Activated naive CD4-positive, alpha-beta T cell treated with anti-CD3 and anti-CD28 coated beads for 36 hours (primary cell): ENCODE data around the gene TSSK3. TPM values are rescaled to one million over a fixed set of nuclear protein-coding genes. Genes with fewer than 3 reads are reported as not detected.

ENCODE experiments used
- CTCF ChIA-PET: fragments of 350-600 bp; sonication (Branson Sonifier 250); formaldehyde crosslinking; loops from one replicate; lab custom pipeline; 2021; ENCODE audit warnings: antibody characterized with exemption; lab: Charles Lee
- DNase-seq: peaks from one replicate; pipeline ENCODE4 v3.0.0-alpha.2; 2020
- H3K27ac Mint-ChIP-seq: one replicate; pipeline ENCODE4 v1.8.0; 2021; ENCODE audit warnings: mild to moderate bottlenecking, mixed read lengths
- H3K27me3 Mint-ChIP-seq: one replicate; pipeline ENCODE4 v1.8.0; 2021; ENCODE audit warnings: low read depth, mixed read lengths
- H3K36me3 Mint-ChIP-seq: one replicate; pipeline ENCODE4 v1.8.0; 2021; ENCODE audit warnings: low read depth, mixed read lengths
- H3K4me1 Mint-ChIP-seq: one replicate; pipeline ENCODE4 v1.8.0; 2021; ENCODE audit warnings: low read depth, mixed read lengths
- H3K4me3 Mint-ChIP-seq: one replicate; pipeline ENCODE4 v1.8.0; 2021; ENCODE audit warnings: mild to moderate bottlenecking, moderate library complexity, mixed read lengths
- H3K9me3 Mint-ChIP-seq: one replicate; pipeline ENCODE4 v1.8.0; 2021; ENCODE audit warnings: mixed read lengths
- intact Hi-C: fragments of 100-400 bp; cut with micrococcal nuclease; formaldehyde crosslinking; loops from one replicate; pipeline ENCODE4 v1.15.1; 2023
- total RNA-seq, 2 experiments: library from RNA; stranded (reverse); gene quantifications; one replicate each; pipeline ENCODE4 v1.2.3, GENCODE V29; 2021

The TSSK3 gene
- total RNA-seq, 2 experiments from 2014 or later: 0.84 to 1.9 TPM

DNA sequence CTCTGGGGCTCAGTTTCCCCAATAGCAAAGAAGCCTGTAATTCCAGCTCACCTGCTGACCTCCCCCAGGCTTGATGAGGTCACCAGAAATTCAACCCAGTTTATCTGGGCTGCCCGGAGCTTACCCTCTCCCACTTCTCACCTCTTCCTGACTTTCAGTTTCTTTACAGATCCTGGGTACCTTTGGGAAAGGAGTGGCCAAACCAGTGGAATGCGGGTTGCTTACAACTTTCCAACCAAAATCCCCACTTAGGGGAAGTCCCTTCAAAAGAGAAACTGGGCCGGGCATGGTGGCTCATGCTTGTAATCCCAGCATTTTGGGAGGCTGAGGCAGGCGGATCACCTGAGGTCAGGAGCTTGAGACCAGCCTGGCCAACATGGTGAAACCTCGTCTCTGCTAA is 20.4 kb upstream of the TSSK3 start:
- CTCF ChIA-PET: interaction anchor here (1.1 to 1.8 kb wide), 2 partner anchors 94 to 126 kb away, joined by 4 to 5 read pairs; no protein-coding TSS in a partner anchor
- Mint-ChIP-seq H3K4me3 (no peak overlapping the region), H3K9me3 (no peaks in the 10 kb centered on the region), H3K36me3 (no peaks in the 10 kb centered on the region), H3K4me1 (peaks cover 49% of the 10 kb centered on the region), H3K27me3 (no peaks in the 10 kb centered on the region), H3K27ac (no peak overlapping the region)
- DNase-seq: no peak
- intact Hi-C loops: no loop called here

DNA sequence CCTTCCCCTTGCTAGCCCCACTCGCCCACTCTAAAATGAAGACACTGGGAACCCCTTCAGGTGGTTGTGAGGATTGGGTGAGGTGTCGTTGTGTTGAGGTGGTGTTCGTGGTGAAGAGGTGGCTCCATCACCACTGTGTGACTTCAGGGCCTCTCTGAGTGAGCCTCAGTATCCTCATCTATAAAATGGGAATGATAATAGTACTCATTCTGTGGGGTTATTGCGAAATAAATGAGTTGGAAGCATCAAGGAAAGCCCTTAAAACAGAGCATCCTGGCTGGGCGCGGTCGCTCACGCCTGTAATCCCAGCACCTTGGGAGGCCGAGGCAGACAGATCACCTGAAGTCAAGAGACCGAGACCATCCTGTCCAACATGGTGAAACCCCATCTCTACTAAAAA is 19.6 kb upstream of the TSSK3 start:
- Mint-ChIP-seq H3K27ac (no peak overlapping the region), H3K27me3 (no peaks in the 10 kb centered on the region), H3K36me3 (no peaks in the 10 kb centered on the region), H3K4me1 (peaks cover 42% of the 10 kb centered on the region), H3K4me3 (no peak overlapping the region), H3K9me3 (no peaks in the 10 kb centered on the region)
- CTCF ChIA-PET: interaction anchor here (1.0 to 1.8 kb wide), 2 partner anchors 12 to 127 kb away, joined by 3 to 5 read pairs; no protein-coding TSS in a partner anchor
- intact Hi-C loops: no loop called here
- DNase-seq: no peak

DNA sequence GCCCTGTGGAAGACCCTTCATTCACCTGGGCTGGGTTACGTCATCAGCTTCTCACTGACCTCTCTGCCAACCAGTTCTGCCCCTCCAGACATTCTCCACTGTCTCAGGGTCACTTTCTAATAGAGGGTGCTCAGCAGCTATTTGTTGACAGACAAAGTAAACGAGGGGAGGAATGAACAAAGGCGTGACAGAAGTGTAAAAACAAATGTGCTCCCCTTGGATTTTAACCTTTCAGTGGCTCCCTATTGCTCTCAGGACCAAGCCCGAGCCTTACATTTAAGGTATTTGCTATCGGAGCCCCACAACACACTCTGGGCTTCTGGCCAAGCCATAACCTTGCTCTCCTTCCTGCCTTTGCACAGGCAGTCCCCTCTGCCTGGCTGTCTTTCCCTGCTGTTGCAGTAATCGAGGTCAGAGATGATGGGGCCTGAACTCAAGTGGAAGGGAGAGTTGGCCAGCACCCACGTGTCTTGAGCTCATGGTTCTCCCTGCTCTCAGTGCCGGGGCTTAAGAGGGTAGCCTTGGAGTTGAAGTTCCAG is 17.0 kb upstream of the TSSK3 start:
- CTCF ChIA-PET: interaction anchor here (0.6 to 2.1 kb wide), 5 partner anchors 9 to 90 kb away, joined by 3 to 6 read pairs (median 3); partner anchors contain the start of gene MARCKSL1
- no peak overlapping the region for H3K4me3 Mint-ChIP-seq
- no peaks in the 10 kb centered on the region for H3K36me3 Mint-ChIP-seq
- peaks cover under 1% of the 10 kb centered on the region for H3K9me3 Mint-ChIP-seq
- peak; percentile 19 for DNase-seq
- H3K27ac Mint-ChIP-seq: no peak overlapping the region
- intact Hi-C loops: no loop called here
- H3K4me1 Mint-ChIP-seq: peaks cover 37% of the 10 kb centered on the region
- no peaks in the 10 kb centered on the region for H3K27me3 Mint-ChIP-seq

DNA sequence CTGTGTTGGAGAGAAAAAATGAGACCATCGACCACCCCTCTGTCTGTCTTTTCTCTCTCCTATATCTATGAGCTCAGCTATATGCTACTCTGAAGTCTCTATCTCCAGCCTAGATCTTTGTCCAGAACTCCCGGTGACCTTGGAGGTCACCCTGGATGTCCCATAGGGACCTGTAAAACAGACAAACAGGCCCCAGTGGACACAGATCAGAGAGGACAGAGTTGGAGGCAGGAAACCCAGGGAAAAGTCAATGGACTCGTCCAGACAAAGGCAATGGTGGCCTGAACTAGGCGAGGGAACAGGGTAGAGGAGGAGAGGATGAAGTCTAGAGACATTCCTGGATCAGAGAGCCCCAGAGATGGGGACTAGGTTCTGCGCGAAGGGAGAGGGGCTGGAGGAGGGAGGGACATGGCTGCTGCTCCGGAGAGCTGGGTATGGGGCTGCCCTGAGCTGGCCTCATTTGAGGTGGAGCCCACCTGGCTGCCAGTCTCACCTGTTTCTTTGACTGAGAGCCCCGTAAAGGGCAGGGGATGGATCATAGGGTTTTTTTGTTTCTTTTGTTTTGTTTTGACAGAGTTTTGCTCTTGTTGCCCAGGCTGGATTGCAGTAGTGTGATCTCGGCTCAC is 15.7 kb upstream of the TSSK3 start:
- intact Hi-C loops: no loop called here
- H3K9me3 Mint-ChIP-seq: peaks cover 2% of the 10 kb centered on the region
- H3K36me3 Mint-ChIP-seq: no peaks in the 10 kb centered on the region
- no peak overlapping the region for H3K4me3 Mint-ChIP-seq
- no peak for DNase-seq
- CTCF ChIA-PET: interaction anchor here (0.7 kb wide), 1 partner anchor 209 kb away, joined by 4 read pairs; no protein-coding TSS in a partner anchor
- H3K27ac Mint-ChIP-seq: no peak overlapping the region
- no peaks in the 10 kb centered on the region for H3K27me3 Mint-ChIP-seq
- H3K4me1 Mint-ChIP-seq: peaks cover 43% of the 10 kb centered on the region

DNA sequence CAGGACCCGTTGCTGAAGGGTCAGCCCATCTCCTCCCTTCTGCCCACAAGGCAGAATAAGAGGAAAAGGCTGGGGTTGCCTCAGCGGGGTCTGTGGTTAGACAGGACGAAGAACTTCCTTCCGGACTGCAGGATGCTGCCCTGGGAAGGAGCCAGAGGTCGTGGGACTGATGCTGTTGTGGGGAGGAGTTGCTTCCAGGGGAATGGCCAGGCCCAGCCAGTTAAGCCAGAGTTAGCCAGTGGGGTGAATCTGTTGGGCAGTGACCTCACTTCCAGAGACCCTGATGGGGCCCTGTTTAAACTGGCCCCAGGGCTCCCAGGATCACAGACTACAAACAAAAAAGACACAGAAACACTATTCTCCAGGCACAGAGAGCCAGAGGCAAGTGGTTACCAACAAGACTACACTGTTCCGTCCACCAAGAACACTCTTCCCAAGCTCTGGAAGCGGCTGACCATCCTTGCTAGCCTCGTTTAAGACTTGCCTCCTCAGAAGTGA is 13.1 kb upstream of the TSSK3 start:
- Mint-ChIP-seq H3K27ac (no peak overlapping the region), H3K9me3 (peaks cover 2% of the 10 kb centered on the region), H3K36me3 (no peaks in the 10 kb centered on the region), H3K4me1 (peaks cover 49% of the 10 kb centered on the region), H3K27me3 (no peaks in the 10 kb centered on the region), H3K4me3 (no peak overlapping the region)
- CTCF ChIA-PET: interaction anchor here (1.7 kb wide), 1 partner anchor 18 kb away, joined by 3 read pairs; no protein-coding TSS in a partner anchor
- intact Hi-C loops: no loop called here
- DNase-seq: no peak

DNA sequence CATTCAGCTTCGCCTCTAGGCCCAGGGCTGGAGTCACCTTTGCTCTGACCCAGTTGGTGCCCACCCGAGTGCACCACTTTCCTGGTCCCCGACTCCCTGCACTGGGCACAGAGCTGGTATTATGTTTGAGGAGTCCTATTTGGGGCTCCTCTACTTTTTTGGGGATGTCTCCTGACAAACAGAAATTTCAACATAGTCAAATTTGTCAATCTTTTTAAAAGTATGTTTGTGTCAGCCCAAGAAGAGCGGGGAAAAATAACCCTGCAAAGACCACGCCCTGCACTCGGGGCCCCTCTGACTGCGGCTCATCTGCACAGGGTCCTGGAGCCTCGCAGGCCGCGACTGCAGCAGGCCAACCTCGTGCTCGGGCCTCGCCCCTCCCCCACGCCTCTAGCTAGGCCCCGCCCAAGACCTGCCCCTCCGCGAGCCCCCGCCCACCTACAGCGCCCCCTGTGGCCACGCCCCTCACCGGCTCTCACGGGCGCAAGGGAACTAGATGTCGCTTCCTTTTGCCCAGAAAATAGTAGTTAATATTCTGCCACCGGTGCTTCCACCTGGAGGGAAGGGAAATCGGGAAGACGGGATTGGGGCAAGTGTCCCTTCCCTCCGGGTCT is 11.4 kb upstream of the TSSK3 start:
- Mint-ChIP-seq H3K27me3 (no peaks in the 10 kb centered on the region), H3K9me3 (peaks cover 2% of the 10 kb centered on the region), H3K4me1 (peaks cover 38% of the 10 kb centered on the region), H3K36me3 (no peaks in the 10 kb centered on the region), H3K4me3 (peak overlapping the region; percentile 83), H3K27ac (peak overlapping the region; percentile 76)
- CTCF ChIA-PET: interaction anchor here (1.7 kb wide), 2 partner anchors 15 to 20 kb away, joined by 3 to 5 read pairs; partner anchors contain the start of gene MARCKSL1
- no peak for DNase-seq
- intact Hi-C loops: loop anchor here (1.0 to 5.0 kb wide), 4 partner anchors 12 to 278 kb away; partner anchors contain the start of genes BSDC1, EIF3I, TMEM234 and TMEM39B

DNA sequence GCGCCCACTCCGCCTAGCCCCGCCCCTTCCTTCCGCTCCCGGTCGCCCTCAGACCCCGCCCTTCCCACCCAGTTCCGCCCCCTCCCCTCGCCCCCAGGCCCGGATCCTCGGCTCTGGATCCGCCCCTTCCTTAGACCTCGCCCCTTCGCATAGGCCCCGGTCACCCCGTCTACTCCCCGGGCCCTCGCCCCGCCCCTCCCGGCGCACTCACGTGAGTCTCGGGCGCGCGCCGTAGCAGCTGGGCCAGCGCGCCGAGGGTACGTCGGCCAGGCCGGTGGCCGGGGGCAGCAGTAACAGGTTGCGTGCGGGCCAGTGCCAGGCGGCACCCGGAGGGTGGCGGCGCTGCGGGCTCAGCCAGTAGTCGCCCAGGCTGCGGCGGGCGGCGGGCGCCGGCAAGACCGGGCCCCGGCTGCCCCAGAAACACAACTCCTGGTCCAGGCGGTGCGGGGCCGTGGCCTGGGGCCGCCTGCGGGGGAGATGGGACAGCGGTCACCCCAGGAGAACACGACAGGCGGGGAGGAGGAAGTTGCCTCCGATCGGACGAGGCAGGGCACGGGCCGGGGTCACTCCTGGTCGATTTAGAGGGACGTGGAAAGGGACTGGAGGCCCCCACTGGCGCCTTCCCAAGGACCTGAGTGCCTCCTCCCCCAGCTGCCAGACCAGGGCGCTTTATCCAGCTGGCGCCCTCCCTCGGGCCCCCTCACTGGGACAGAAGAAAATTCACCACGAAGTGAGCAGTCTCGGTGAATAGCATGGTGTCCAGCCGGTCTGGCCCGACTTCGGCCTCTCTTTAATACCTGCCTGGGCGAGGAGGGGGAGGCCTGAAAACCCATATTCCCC is 10.7 kb upstream of the TSSK3 start:
- Mint-ChIP-seq H3K9me3 (peaks cover 2% of the 10 kb centered on the region), H3K4me3 (peak overlapping the region; percentile 83), H3K27me3 (no peaks in the 10 kb centered on the region), H3K36me3 (no peaks in the 10 kb centered on the region), H3K4me1 (peaks cover 31% of the 10 kb centered on the region), H3K27ac (peak overlapping the region; percentile 76)
- peak; percentile 95 for DNase-seq
- CTCF ChIA-PET: interaction anchor here (0.7 to 1.7 kb wide), 3 partner anchors 14 to 103 kb away, joined by 3 to 5 read pairs (median 4); partner anchors contain the start of gene MARCKSL1
- intact Hi-C loops: loop anchor here (1.0 to 5.0 kb wide), 4 partner anchors 12 to 279 kb away; partner anchors contain the start of genes BSDC1, EIF3I, TMEM234 and TMEM39B

DNA sequence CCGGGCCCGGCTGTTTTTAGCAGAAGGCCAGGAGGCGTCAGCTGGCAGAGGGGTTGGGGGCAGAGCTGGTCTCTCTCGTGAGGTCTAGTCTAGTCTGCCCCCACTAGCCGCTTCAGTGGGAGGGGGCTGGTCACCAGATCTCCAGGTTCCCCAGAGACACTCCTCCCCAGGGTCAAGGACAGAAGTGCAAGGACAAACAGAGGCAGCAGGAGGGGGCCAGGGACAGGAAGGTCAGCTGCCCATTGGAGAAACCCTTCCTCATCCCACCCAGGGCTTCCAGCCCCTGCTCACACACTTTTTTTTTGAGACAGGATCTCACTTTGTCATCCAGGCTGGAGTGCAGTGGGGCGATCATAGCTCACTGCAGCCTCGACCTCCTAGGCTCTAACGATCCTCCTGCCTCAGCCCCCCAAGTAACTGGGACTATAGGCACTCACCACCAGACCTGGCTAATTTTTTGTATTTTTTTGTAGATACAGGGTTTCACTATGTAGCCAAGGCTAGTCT is 10.0 kb upstream of the TSSK3 start:
- Mint-ChIP-seq H3K27me3 (no peaks in the 10 kb centered on the region), H3K4me1 (peaks cover 31% of the 10 kb centered on the region), H3K36me3 (no peaks in the 10 kb centered on the region), H3K9me3 (peaks cover 2% of the 10 kb centered on the region), H3K27ac (no peak overlapping the region), H3K4me3 (peak overlapping the region; percentile 83)
- CTCF ChIA-PET: interaction anchor here (0.7 to 1.3 kb wide), 3 partner anchors 15 to 104 kb away, joined by 3 to 4 read pairs (median 3); no protein-coding TSS in a partner anchor
- intact Hi-C loops: loop anchor here (5.0 kb wide), 1 partner anchor 130 kb away; the partner anchor contains the start of genes EIF3I and TMEM234
- no peak for DNase-seq

DNA sequence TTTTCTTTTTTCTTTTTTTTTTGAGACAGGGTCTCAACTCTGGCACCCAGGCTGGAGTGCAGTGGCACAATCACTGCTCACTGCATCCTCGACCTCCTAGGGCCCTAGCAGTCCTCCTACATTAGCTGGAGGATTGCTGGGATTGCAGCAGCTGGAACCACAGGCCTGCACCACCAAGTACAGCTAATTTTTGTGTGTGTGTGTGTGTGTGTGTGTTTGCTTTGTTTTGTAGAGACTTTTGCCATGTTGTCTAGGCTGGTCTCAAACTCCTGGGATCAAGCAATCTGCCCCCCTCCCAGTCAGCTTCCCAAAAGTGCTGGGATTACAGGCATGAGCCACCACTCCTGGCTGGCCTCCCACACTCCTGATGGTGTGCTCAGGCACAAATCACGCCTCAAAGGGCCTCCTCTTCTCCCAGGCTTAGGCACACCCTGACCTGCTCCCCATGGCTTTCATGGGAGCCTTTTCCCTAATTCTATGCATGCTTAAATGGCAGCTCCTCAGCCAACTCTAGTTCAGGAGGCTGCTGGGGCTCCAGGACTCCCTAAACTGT is 9.4 kb upstream of the TSSK3 start:
- Mint-ChIP-seq H3K27me3 (no peaks in the 10 kb centered on the region), H3K27ac (no peak overlapping the region), H3K36me3 (no peaks in the 10 kb centered on the region), H3K4me3 (peak overlapping the region; percentile 49), H3K9me3 (peaks cover 2% of the 10 kb centered on the region), H3K4me1 (peaks cover 31% of the 10 kb centered on the region)
- intact Hi-C loops: loop anchor here (5.0 kb wide), 1 partner anchor 131 kb away; the partner anchor contains the start of genes EIF3I and TMEM234
- no peak for DNase-seq
- CTCF ChIA-PET: interaction anchor here (1.1 to 1.3 kb wide), 2 partner anchors 74 to 105 kb away, joined by 3 to 4 read pairs; no protein-coding TSS in a partner anchor

DNA sequence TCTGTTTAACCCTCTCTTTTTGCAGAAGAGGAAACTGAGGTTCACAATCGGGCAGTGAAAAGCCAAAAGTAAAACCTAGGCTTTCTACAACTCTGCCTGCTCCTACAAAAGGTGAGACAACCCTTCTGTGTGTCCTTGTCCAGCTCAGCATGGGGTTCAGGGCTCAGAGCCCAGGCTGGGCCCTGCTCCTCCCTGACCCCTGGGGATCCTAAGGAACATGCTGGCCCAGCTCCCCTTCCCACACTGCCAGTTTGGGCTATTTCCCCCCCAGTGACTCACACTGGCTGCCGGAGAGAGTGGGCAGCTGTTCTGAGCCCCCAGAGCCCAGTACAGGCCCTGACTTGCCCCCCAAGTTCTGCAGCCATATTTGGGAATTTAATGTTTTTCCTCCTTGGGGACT is 8.9 kb upstream of the TSSK3 start:
- H3K36me3 Mint-ChIP-seq: peaks cover 2% of the 10 kb centered on the region
- peaks cover 2% of the 10 kb centered on the region for H3K9me3 Mint-ChIP-seq
- peaks cover 33% of the 10 kb centered on the region for H3K4me1 Mint-ChIP-seq
- CTCF ChIA-PET: interaction anchor here (1.1 to 1.3 kb wide), 2 partner anchors 73 to 105 kb away, joined by 3 to 4 read pairs; no protein-coding TSS in a partner anchor
- intact Hi-C loops: loop anchor here (5.0 kb wide), 1 partner anchor 131 kb away; the partner anchor contains the start of genes EIF3I and TMEM234
- DNase-seq: no peak
- H3K27me3 Mint-ChIP-seq: no peaks in the 10 kb centered on the region
- H3K4me3 Mint-ChIP-seq: peak overlapping the region; percentile 49
- no peak overlapping the region for H3K27ac Mint-ChIP-seq
